Effector memory CD8-positive, alpha-beta T cell (primary cell): ENCODE results near the gene ADAMTSL4.
A peak's percentile ranks its signal among the peaks of the same experiment; 100 is the strongest.
"Not testable (repeated sequence)": the region's sequence is repeated elsewhere in the genome, so short reads cannot be mapped to it uniquely, and the experiment has no call there.

ENCODE experiments used
- ATAC-seq: fragments of 150-1000 bp; cut with Tn5 transposase; replicated peaks from 2 replicates; pipeline ENCODE4 v1.10.0; 2021; ENCODE audit warnings: mild to moderate bottlenecking, moderate library complexity
- DNase-seq, 3 experiments: peaks; one replicate each; pipeline ENCODE4 v3.0.0; 2021
- H3K27ac Mint-ChIP-seq, 2 donors: one replicate each; pipeline ENCODE4 v1.8.0; 2022; ENCODE audit warnings: mild to moderate bottlenecking in 2 of 2, mixed read lengths in 2 of 2, moderate library complexity in 2 of 2
- H3K27me3 Mint-ChIP-seq, 2 donors: one replicate each; pipeline ENCODE4 v1.8.0; 2022; ENCODE audit warnings: mixed read lengths in 2 of 2
- H3K36me3 Mint-ChIP-seq: one replicate; pipeline ENCODE4 v1.8.0; 2022; ENCODE audit warnings: mild to moderate bottlenecking, moderate library complexity, mixed read lengths; ENCODE audit not compliant: insufficient read depth
- H3K4me1 Mint-ChIP-seq, 2 donors: one replicate each; pipeline ENCODE4 v1.8.0; 2022; ENCODE audit warnings: low read depth in 2 of 2, mixed read lengths in 2 of 2
- H3K4me3 Mint-ChIP-seq, 2 donors: one replicate each; pipeline ENCODE4 v1.8.0; 2022; ENCODE audit warnings: mild to moderate bottlenecking in 2 of 2, mixed read lengths in 2 of 2, moderate library complexity in 2 of 2
- H3K9me3 Mint-ChIP-seq, 2 donors: one replicate each; pipeline ENCODE4 v1.8.0; 2022; ENCODE audit warnings: mixed read lengths in 2 of 2

Gene ADAMTSL4

DNA sequence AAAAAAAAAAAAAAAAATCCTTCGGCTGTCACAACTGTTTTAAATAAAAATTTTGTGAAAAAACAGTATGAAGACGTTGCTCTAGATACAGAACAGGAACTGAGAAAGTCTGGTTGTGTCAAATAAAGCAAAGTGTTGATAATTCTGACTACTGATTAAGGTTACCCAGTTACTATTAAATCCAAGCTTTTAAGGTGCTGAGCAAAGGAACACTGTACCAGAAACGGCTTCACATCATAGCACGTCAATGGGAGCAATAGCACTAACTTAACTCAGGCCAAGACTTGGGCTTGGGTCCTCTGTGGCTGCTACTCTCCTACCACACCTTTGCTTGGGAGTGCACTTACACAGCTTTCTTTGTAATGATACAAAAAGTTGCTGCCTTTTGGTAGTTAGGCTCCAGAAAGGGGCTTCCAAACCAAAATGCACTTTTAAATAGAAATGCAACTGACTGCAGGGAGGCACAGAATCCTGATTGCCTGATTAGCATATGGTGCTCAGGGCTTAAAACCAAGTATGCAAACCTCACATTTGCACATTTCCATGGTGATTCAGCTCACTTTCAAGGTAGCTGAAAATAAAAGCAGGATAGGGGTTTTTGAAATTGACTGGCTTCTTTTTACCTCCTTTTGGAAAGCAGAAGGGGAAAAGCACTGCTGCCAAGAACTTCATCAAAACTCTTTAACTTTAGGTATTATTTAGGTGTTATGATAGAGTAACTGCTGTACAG is 23.9 kb downstream of the ADAMTSL4 start:
- no peaks in the 10 kb centered on the region for H3K27me3 Mint-ChIP-seq
- peak overlapping the region; percentile 88 to 99 for H3K4me3 Mint-ChIP-seq
- ATAC-seq = peak; percentile 9
- no peak for DNase-seq
- H3K27ac Mint-ChIP-seq = peak overlapping the region; percentile 98 to 99
- no peaks in the 10 kb centered on the region for H3K9me3 Mint-ChIP-seq
- H3K36me3 Mint-ChIP-seq = peaks cover 100% of the 10 kb centered on the region
- peaks cover 57 to 82% of the 10 kb centered on the region in 2 donors for H3K4me1 Mint-ChIP-seq

DNA sequence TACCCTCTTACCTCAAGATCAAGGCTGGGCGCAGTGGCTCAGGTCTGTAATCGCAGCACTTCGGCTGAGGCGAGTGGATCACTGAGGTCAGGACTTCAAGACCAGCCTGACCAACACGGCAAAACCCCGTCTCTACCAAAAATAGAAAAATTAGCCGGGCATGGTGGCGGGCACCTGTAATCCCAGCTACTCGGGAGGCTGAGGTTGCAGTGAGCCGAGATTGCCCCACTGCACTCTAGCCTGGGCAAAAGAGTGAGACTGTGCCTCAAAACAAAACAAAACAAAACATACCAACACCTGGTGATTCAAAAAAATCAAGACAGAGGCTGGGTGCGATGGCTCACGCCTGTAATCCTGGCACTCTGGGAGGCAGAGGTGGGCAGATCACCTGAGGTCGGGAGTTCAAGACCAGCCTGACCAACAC is 24.5 kb downstream of the ADAMTSL4 start:
- Mint-ChIP-seq H3K36me3 (peaks cover 100% of the 10 kb centered on the region), H3K4me3 (peak overlapping the region; percentile 88 to 99), H3K4me1 (peaks cover 51 to 76% of the 10 kb centered on the region in 2 donors), H3K27ac (peak overlapping the region; percentile 98 to 99)
- ATAC-seq = peak; percentile 9
- H3K9me3 Mint-ChIP-seq, H3K27me3 Mint-ChIP-seq, DNase-seq: not testable (repeated sequence)

- H3K4me3 Mint-ChIP-seq = peak overlapping the region; percentile 88 to 99
- peaks cover 100% of the 10 kb centered on the region for H3K36me3 Mint-ChIP-seq
- DNase-seq (no peak), ATAC-seq (no peak)
- H3K27ac Mint-ChIP-seq = peak overlapping the region; percentile 98 to 99
- peaks cover 46 to 69% of the 10 kb centered on the region in 2 donors for H3K4me1 Mint-ChIP-seq
- no peaks in the 10 kb centered on the region for H3K9me3 Mint-ChIP-seq
- no peaks in the 10 kb centered on the region for H3K27me3 Mint-ChIP-seq
Measured at GRCh38 chr1:150574260-150575071, 25.3 kb downstream of the ADAMTSL4 start.

- H3K4me1 Mint-ChIP-seq = peaks cover 41 to 66% of the 10 kb centered on the region in 2 donors
- ATAC-seq (no peak), DNase-seq (no peak)
- H3K27ac Mint-ChIP-seq = peak overlapping the region; percentile 98 to 99
- no peaks in the 10 kb centered on the region for H3K27me3 Mint-ChIP-seq
- peak overlapping the region; percentile 88 to 99 for H3K4me3 Mint-ChIP-seq
- H3K36me3 Mint-ChIP-seq = peaks cover 98% of the 10 kb centered on the region
- H3K9me3 Mint-ChIP-seq = no peaks in the 10 kb centered on the region
Measured at GRCh38 chr1:150575072-150575489, 25.9 kb downstream of the ADAMTSL4 start.

GRCh38 chr1:150575518-150576366 is 26.5 kb downstream of the ADAMTSL4 start:
- H3K27me3 Mint-ChIP-seq = no peaks in the 10 kb centered on the region
- peaks cover 41 to 66% of the 10 kb centered on the region in 2 donors for H3K4me1 Mint-ChIP-seq
- DNase-seq = no peak
- no peaks in the 10 kb centered on the region for H3K9me3 Mint-ChIP-seq
- peak overlapping the region; percentile 98 to 99 for H3K27ac Mint-ChIP-seq
- ATAC-seq = no peak
- H3K4me3 Mint-ChIP-seq = peak overlapping the region; percentile 88 to 99
- peaks cover 98% of the 10 kb centered on the region for H3K36me3 Mint-ChIP-seq

DNA sequence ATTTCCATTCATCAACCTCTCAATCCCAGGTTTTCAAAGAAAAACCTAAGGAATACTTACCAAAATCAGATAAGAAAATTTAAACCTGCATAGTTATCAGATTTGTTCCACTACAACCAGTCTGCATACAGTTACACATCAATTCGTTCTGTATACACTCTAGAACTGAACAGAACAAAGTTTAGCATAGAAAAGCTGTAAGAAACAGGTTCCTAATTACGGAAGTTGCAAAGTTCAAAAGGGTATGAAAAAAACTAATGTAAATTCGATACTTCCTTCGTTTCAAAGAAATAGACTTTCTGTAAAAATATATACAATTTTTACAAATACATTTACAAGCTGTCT is 27.1 kb downstream of the ADAMTSL4 start:
- no peaks in the 10 kb centered on the region for H3K27me3 Mint-ChIP-seq
- ATAC-seq (no peak), DNase-seq (no peak)
- peaks cover 94% of the 10 kb centered on the region for H3K36me3 Mint-ChIP-seq
- no peaks in the 10 kb centered on the region for H3K9me3 Mint-ChIP-seq
- H3K27ac Mint-ChIP-seq = peak overlapping the region; percentile 98 to 99
- peaks cover 38 to 65% of the 10 kb centered on the region in 2 donors for H3K4me1 Mint-ChIP-seq
- H3K4me3 Mint-ChIP-seq = peak overlapping the region; percentile 88 to 99

DNA sequence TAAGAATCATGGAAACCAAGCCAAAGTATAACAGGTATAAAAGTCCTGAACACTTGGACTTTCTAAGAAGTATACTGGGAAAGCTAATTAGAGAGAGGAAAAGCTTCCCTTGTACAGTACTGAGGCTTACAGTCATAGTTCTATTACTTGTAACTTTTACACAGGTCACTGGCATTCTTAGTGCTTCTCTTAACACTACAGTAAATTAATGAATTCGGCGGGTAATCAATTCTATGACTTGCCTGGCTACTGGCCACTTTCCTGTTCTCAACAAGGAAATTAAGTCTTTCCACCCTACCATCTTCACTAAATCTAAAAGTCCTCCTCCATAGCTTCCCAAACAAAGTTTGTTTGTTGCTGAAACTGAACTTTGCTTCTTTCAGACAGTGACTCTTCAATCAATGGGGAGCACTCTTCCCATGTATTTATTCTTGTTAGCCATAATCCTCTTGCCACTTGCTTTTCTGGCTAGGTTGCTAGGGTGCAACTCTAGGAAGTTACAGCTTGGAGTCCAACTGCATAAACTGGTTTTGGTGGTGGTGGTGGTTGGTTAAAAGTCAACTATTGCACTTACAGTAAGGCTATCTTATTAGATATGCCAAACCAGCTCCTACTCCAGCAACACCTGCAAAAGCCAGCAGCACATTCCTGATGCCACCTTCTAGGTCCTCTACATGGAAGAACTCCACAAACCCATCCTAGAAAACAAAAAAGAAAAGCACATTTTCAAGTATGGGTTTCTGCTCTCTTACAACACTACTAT is 27.8 kb downstream of the ADAMTSL4 start:
- Mint-ChIP-seq H3K9me3 (no peaks in the 10 kb centered on the region), H3K4me3 (peak overlapping the region; percentile 88 to 99), H3K4me1 (peaks cover 38 to 63% of the 10 kb centered on the region in 2 donors), H3K36me3 (peaks cover 87% of the 10 kb centered on the region), H3K27me3 (no peaks in the 10 kb centered on the region), H3K27ac (peak overlapping the region; percentile 98 to 99)
- ATAC-seq (no peak), DNase-seq (no peak)

DNA sequence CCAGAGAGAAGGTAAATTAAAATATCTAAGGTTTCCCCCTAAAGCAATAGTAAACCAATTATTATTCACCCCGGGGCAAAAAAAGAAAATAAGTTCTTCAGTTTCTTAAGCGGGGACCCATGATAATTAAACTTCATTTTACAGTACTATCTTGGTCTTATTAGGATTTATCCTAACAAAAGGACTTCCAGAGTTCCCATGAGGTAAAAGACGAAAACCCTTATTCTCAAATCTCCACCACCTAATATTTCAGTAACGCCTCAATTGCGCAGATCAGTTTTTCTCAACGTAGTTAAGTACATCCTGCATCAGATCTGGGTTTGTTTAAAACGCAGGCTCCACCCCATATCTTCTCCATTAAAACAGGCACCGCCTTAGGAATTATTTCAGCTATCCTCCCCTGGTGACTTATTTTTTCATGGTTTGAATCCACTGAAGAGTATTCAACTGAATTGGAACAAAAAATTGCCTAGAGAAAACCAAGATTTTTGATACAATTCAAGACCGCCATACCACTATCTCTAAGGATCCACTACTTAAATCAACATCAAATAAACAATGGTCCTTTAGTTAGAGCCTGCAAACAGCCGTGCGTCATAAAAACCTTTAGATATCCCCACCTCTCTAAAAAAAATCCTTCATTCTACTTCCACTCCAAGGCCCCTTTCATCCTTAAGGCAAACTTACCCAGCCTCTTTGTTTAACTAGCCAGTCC is 28.5 kb downstream of the ADAMTSL4 start:
- Mint-ChIP-seq H3K36me3 (peaks cover 80% of the 10 kb centered on the region), H3K4me1 (peaks cover 34 to 61% of the 10 kb centered on the region in 2 donors), H3K27me3 (no peaks in the 10 kb centered on the region), H3K27ac (peak overlapping the region; percentile 98 to 99), H3K9me3 (no peaks in the 10 kb centered on the region), H3K4me3 (peak overlapping the region; percentile 88 to 99)
- ATAC-seq (peak; percentile 8), DNase-seq (peak in 1 of 3 experiments; percentile 38)

DNA sequence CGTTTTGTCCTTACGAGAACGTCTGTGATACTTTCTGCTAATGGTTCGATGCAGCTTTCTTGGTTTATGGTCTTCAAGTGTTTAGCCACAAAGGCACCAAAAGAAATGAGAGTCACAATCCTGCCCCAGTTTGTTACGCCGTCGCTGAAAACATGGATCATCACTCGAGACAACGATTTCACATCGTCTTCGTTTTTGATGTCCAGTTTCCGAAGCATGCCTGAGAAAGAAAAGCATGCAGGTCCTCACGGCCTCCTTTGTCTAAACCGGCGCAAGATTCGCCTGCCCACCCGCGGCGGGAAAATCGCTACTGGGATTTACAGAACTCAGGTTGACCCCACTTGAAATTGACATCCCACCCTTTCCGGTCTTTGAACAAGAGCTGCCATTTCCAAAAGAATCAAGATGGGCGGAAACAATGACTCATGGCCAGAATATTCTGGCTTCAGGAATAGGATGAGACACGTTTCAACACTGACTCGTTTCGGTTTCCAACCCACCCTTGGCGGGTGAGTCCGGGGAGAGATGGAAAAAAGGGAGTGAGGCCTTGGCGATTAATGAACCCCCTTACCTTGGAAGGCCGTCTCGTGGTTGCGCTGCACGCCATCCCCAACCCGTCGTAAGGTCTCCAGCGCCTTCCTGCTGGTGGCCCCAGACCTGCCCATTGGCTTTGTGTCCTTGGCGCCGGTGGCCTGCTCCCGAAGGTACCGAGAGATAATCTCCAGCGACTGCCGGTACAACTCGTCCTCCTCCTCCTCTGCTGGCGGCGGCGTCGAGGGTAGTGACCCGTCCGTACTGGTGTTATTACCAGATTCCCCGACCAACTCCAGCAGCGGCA is 29.3 kb downstream of the ADAMTSL4 start:
- Mint-ChIP-seq H3K27ac (peak overlapping the region; percentile 98 to 99), H3K4me1 (peaks cover 33 to 55% of the 10 kb centered on the region in 2 donors), H3K27me3 (no peaks in the 10 kb centered on the region), H3K9me3 (no peaks in the 10 kb centered on the region), H3K36me3 (peaks cover 72% of the 10 kb centered on the region), H3K4me3 (peak overlapping the region; percentile 88 to 99)
- no peak for ATAC-seq
- DNase-seq = peak in 1 of 3 experiments; percentile 38

DNA sequence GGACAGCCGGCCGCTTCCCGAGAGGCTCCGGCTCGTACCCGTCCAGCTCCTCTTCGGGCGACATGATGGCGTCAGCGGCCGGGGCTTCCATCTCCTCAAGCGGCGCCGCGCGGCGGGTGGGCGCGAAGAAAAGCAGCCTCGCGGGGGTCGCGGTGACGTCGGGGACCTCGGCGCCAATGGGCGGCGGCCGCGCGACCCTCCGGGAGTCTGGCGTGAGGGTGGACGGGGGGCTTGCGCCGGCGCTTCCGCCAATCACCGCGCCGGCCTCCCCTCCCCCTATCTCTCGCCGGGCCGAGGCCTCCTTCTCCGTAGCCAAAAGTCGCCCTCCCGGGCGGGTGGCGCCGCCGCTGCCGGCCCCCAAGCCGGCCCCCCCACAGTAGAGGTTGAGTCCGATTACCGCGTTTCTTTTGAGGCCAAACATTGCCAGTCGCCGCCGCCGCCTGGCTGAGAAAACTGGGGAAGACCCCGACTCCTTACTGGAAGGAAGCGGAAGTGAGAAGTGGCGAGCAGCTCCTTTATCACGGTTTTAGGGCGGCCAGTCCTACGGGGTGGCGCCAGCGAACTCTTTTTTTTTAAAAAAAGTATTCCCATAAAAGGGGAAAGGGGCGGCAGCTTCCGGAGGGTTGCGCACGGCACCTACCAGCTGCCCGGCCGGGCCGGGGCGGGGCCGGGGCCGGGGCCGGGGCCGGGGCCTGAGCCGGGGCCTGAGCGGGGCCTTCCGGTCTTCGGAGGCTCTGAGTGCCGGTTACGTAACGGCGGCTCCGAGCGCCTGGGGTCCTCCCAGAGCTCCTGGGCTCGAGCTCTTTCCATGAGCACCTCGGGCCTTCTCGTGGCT is 30.1 kb downstream of the ADAMTSL4 start, which contains the start of gene MCL1:
TSS of gene MCL1 (minus strand) at position 501 of the 835 bp plus-strand sequence. CDS start at position 421, 80 bp downstream.
- ATAC-seq (peak; percentile 82), DNase-seq (peak; percentile 83 to 88 (median 86))
- Mint-ChIP-seq H3K27ac (peak within 1 kb of the TSS; percentile 98 to 99), H3K9me3 (no peaks in the 10 kb centered on the region), H3K27me3 (no peaks in the 10 kb centered on the region), H3K4me1 (peaks cover 30 to 50% of the 10 kb centered on the region in 2 donors), H3K4me3 (peak within 1 kb of the TSS; percentile 88 to 99), H3K36me3 (peaks cover 64% of the 10 kb centered on the region)
